Esophagus mucosa (tissue), 1 donor: ENCODE results near the gene CEACAM20. TPM values are rescaled to one million over a fixed set of nuclear protein-coding genes. Genes with fewer than 3 reads are reported as not detected.
"Not testable (repeated sequence)": the region's sequence is repeated elsewhere in the genome, so short reads cannot be mapped to it uniquely, and the experiment has no call there.

Experiments used
- ATAC-seq: fragments of 200-7000 bp; cut with Tn5 transposase; one replicate; pipeline ENCODE4 v1.9.1; 2020
- total RNA-seq: library from RNA; stranded (reverse); gene quantifications from one replicate; pipeline ENCODE4 v1.2.4, GENCODE V29; 2023
- donor health status: DM: yes; HTN: yes; CAD: no.

The CEACAM20 gene
- total RNA-seq, 1 donor from 2014 or later: not detected

DNA sequence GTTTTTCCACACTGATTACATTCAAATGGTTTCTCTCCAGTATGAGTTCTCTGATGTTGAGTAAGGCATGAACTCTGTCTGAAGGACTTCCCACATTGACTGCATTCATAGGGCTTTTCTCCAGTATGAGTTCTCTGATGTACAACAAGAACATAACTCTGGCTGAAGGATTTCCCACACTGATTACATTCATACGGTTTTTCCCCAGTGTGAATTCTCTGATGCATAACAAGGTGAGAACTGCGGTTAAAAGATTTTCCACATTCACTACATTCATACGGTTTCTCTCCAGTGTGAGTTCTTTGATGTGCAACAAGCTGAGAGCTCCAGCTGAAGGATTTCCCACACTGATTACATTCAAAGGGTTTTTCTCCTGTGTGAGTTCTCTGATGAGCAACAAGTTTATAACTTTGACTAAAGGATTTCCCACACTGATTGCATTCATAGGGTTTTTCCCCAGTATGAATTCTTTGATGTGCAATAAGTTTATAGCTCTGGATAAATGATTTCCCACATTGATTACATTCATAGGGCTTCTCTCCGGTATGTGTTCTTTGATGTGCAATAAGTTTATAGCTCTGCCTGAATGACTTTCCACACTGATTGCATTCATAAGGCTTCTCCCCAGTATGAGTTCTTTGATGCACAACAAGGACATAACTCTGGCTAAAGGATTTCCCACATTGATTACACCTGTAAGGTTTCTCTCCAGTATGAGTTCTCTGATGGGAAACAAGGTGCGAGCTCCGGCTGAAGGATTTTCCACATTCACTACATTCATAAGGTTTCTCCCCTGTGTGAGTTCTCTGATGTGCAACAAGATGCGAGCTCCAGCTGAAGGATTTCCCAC is 52.7 kb downstream of the CEACAM20 start:
- ATAC-seq: no peak

DNA sequence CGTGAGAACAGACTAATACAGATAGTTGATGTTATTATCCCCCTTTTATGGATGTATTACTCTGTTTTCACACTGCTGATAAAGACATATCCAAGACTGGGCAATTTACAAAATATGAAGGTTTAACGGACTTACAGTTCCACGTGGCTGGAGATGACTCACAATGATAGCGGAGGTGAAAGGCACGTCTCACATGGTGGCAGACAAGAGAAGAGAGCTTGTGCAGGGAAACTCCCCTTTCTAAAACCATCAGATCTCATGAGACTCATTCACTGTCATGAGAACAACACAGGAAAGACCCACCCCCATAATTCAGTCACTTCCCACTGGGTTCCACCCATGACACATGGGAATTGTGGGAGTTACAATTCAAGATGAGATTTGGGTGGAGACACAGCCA is 60.7 kb downstream of the CEACAM20 start:
- not testable (repeated sequence) for ATAC-seq

DNA sequence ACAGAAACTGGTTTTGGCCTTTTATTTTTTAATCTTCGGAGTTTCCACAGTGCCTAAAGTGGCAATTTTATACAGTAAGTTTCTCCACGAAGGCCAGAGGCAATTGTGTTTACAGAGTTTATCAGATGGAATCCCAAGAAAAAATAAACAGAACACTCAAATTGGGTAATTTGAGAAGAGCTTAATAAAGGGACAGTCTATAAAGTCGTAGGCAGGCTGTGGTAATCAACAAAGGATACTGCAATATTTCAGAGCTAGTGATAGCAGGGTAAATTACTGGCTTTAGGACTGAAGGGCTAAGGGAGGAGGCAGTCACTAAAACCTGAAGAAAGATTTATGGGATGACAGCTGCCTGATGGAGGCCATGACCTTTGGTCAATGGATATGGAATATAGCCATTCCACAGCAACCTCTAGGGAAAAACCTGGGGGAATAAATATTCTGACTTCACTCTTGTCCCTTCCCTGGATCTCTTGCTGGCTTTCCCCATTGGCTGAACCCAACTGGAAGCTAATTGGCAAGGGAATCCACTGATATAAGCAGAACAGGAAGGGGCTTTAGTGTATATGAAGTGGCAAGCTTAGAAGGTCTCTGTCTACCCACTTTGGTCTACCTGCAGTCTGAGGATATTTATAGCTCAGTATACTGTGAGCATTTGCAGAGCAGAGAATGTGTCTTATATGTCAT is 66.7 kb downstream of the CEACAM20 start:
- ATAC-seq: not testable (repeated sequence)

Other genes with a start within 250 kb of the CEACAM20 start
- 2.5 TPM for gene ZNF235, start 224.7 kb downstream of the CEACAM20 start, total RNA-seq
- 2.2 TPM for gene ZNF112, start 173.0 kb downstream of the CEACAM20 start, total RNA-seq
- 0.64 TPM for gene ZNF285, start 128.1 kb downstream of the CEACAM20 start, total RNA-seq
- gene ZNF229, start 81.2 kb downstream of the CEACAM20 start, total RNA-seq: 1.1 TPM
- 3.4 TPM for gene ZNF180, start 29.2 kb downstream of the CEACAM20 start, total RNA-seq
- not detected for gene IGSF23, start 83.9 kb upstream of the CEACAM20 start, total RNA-seq
- gene PVR, start 114.2 kb upstream of the CEACAM20 start, total RNA-seq: 11.8 TPM
- gene CEACAM19, start 141.8 kb upstream of the CEACAM20 start, total RNA-seq: 8.0 TPM
- gene CEACAM16, start 169.5 kb upstream of the CEACAM20 start, total RNA-seq: not detected
- gene BCL3, start 219.0 kb upstream of the CEACAM20 start, total RNA-seq: 67.6 TPM
- 36.2 TPM for gene CBLC, start 248.2 kb upstream of the CEACAM20 start, total RNA-seq